Activated CD4-positive, alpha-beta T cell treated with anti-CD3 and anti-CD28 coated beads, Interleukin-2, amount 50 U/mL, for 24 hours (primary cell): Measurements from ENCODE around the gene PIEZO2.
"Not testable (repeated sequence)": the region's sequence is repeated elsewhere in the genome, so short reads cannot be mapped to it uniquely, and the experiment has no call there.

Source experiments
- DNase-seq, 2 donors: peaks; one replicate each; pipeline ENCODE4 v3.0.0-alpha.2; 2020; ENCODE audit warnings: low read depth in 1 of 2, low spot score in 1 of 2

The PIEZO2 gene

DNA sequence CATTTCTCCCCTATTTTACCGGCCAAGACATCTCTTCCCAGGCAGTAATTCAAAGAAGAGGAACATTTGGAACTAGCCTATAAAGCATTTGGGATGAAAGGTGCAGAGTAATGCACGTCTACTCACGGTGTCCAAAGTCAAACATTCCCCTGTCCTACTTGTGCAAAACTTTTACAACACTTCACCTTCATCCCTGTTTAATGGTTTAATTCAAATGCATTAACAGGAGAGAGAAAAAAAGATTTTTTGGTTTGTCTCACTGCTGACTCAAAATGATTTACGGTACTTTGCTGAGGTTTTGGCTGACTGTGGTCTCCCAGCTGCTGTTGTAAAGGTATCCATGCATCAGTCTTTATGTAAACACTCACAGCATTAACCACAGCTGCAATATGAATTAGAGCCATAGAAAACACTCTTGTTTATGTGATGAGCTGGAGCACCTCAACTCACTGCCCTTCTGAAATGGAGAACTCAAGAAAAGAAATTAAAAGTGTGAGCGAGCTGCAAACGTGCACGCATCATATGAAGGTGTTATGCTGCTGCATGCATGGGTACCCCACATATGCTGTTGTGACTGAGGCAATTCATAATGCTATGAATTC, 220.5 kb downstream of the PIEZO2 start:
- no peak for DNase-seq

DNA sequence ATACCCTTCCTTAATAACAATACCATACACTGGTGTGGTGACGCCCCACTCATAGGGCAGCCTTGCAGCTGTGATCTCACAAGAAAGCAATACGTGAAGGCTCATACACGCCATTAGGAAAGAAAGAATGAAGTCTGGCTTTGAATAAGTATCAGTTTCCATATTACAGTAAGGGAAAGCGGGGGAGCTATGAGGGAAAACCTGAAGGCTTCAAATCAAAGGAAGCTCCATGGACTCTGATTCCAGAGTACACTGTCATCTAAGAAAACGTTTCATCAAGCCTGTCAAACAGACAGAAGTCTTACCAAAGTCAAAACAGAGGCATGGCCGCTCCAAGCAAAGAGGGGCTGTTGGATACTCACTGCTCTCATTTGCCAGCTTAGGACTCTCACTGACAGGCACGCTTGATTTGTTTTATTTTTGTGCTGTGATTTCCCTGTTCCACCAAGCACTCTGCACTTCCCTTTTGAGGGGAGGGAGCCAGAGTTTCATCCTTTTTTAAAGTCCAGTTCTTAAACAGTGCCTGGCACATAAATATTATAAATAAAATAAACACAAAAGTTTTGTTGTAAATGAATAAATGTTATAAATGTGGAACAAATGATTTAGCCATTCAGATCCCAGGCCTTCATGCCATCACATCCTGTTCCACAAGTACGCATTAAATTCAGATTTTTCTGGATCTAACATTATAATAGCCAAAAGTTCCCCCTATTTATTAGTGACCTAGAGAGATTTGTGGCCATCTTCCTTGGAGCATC, 221.2 kb downstream of the PIEZO2 start:
- DNase-seq, result no peak

DNA sequence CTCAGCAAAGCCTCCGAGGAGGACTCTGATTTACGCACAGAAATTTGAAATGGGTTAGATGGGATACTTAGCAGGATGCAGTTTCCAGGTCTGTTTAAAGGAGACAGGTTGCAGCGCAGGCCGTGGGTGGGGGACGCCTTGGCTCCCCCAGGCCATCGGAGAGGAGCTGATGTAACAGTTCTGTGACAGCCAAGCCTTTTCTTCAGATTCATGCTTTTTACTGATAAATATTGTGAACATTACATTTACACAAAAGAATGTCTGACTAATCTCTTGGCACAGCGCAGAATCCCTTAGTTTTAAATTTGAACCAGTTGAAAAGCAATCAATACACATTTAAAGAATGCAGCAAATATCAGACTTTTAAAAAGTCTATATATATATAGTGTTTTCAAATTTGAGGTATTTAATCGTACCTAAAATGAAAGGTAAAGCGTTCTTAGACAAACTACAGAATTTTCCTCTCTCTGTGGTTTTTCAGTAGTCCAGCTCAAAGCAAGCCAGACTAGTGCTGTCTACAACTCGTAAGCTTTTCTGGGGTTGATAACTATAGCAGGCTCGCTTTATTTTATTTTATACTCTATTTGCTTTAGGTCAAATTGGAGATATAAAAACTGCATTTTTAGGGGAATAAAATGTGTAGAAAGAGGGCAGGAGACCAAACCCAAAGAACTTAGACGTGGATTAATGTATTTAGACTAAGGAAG, 221.9 kb downstream of the PIEZO2 start:
- DNase-seq, result no peak

DNA sequence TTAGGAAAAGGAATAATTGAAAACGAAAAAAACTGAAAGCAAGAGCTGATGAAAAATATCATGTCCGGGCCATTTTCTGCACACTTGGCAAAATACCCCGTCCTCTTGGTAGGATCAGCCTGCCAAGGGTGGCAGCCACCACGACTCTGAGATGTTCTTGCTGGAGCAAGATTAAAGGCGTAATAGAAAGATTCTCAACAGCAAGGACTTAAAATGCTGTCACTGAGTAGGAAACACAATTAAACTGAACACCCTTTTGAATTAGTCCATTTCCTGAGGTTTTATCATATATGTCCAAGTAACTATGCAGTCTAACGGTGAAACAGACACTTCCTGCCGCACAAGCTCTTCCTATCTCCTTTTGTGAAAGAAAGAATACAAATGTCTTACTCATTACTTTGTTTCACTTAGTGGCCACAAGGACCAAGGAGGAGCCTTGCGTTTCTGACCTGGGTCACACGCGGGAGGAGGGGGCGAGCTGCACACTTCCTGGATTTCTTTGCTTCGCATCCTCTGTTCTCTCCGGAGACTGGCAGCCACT, 222.7 kb downstream of the PIEZO2 start:
- DNase-seq, result no peak

DNA sequence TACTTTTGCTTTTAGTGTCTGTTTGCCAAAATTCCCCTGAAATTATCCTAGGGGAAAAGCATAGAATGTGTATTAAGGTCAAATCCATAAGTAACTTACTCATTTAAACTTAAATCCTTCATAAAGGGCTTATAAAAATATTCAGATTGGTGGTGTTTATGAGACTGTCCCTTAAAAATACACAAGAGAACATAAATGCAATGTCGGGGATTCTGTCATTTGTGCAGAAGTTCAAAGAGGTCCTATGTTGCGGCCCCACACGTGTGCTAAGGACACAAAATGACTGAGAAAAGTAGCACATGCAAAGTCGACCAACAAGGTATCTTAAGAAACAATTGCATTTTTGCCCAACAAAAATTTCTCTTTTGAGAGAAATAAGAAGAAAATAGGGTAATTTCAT, 225.1 kb downstream of the PIEZO2 start:
- no peak for DNase-seq

DNA sequence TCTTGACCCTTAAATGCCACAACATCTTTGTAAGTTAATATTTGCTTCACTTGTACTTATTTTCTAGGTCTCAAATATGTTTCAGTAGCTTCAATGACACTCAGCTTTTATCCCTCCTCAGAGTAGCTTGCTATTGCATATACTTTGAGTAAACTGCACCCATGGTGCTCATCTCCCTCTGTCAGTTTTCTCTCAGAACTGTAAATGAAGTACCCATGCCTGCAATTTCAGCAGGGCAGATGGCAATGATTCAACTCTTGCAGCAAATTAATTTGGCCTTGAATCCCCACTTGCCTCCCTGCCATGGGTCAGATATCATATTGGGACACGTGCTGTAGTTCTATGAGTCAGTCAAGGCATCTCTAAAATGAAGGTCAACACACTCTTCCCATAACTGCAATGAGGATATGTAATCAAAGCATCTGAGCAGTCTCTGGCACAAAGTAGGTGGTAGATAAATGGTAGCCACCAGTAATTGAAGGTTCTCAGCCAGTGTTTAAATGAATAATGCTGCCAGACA, 225.8 kb downstream of the PIEZO2 start:
- DNase-seq, result no peak

DNA sequence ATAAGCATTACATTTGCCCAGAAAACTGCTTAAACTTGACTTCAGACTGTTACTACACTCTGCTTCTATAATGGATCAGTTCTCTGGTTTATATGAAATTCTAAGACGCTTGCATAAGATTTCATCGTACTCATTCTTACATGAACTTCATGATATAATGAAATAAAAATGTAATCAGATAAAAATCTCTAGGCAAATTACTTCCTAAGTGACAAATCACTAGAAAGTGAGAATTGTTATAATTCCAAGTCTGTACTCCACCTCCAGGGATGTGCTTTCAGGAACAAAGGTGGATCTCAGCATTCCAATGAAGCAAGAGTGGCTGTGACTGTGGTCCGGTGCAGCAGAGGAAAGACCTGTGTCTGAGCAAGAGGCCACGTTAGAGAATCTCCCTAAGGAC, 226.2 kb downstream of the PIEZO2 start:
- no peak for DNase-seq

DNA sequence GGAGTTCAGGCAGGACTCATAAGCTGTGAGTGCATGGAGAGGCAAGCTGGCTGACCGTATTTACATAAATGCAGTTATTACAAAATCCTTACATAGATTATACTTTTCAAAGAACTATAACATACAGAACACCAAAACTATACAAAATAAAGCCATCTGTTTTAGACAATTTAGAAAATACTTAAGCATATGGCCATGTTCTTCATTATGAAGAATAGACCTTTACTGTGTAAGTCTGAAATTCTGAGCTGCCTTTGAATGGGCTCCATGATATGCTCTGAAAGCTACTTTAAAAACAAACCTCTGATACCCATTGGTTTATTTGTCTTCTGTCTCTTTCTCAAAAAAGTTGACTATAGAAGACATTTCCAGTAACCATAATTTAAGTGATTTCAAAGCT, 226.7 kb downstream of the PIEZO2 start:
- DNase-seq, result not testable (repeated sequence)

DNA sequence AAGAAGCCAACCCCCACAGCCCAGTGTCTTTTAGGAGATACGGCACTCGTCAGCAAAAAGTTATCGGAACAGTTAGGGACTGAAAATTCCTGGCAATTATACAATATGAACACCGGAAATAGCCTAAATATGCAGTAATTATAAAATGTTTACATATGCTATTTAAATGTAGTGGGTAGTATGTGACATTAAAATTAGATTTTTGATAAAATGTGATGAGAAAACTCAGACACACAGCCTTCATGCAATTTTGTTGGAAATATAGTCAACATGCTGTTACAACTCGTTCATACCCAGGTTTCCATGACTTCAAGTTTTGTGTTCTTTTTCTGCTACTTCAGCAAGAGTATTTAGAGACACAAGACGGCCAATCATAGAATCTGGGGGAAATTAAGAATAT, 229.1 kb downstream of the PIEZO2 start:
- DNase-seq, result not testable (repeated sequence)

DNA sequence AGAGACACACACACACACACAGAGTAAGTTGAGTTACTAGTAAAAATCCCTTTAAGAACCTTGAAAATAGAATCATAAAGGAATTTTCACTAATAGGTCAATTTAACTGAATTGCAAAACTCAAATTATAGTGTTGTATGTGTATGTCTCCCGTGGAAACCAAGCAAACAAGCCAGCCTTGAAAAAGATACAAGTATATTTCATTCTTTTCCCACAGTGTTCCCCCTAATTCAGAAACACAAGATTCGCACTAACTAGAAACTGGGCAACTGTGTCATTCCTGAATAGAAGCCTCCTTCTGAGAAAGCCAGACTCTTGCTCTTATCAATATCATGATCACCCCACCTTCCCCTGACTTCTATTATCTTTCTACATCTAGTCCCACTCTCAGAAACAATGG, 229.5 kb downstream of the PIEZO2 start:
- DNase-seq, result no peak

DNA sequence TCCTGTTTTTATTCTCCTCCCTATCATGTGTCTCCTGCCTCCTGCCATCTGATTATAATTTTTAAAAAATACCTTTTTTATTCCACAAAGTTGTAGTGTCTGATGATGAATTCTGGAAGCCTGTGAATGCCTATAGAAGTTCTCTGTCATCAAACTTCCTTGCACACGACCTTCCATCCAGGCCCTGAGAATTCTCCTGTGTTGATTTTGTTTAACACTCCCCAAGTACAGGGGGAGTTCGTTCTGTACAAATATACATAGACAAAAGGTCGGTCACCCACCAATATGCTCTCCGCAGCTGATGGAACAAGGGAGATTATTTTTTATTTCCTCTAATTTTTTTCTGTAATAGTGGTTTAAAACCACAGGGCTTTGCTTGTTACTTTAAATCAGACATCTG, 232.5 kb downstream of the PIEZO2 start:
- no peak for DNase-seq

DNA sequence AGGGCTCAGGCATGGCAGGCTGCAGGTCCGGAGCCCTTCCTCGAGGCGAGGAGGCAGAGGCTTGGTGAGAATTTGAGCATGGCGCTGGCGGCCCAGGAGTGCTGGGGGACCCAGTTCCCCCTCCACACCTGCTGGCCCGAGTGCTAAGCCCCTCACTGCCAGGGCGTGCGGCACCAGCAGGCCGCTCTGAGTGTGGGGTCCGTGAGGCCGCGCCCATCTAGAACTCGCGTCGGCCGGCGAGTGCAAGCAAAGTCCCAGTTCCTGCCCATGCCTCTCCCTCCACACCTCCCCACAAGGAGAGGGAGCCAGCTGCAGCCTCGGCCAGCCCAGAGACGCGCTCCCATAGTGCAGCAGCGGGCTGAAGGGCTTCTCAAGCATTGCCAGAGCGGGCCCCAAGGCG, 233.0 kb downstream of the PIEZO2 start:
- no peak for DNase-seq

DNA sequence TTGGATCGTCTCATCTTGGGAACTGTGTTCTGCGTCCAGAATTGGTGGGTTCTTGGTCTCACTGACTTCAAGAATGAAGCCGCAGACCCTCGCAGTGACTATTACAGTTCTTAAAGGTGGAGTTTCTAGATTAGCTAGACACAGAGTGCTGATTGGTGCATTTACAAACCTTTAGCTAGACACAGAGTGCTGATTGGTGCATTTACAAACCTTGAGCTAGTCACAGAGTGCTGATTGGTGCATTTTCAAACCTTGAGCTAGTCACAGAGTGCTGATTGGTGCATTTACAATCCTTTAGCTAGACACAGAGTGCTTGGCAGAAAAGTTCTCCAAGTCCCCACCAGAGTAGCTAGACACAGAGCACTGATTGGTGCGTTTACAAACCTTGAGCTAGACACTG, 233.6 kb downstream of the PIEZO2 start:
- not testable (repeated sequence) for DNase-seq

DNA sequence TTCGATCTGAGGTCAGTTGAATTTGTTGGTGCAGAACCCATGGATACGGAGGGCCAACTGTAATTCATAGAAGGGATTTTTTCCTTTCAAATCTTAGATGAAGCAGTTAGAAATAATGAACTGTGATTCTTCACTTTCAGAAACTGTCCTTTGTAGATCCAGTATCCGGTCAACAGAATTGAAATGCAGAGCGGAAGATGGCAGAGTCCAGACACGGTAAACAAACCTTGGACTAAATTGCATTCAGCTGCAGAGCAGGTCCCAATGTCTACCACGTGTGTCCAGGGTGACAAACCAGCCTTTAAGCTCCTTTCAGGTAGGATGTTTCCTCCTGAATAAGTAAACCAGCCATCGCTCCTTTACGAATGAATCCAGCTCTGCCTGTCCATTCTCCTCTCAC, 234.8 kb downstream of the PIEZO2 start:
- DNase-seq, result not testable (repeated sequence)

DNA sequence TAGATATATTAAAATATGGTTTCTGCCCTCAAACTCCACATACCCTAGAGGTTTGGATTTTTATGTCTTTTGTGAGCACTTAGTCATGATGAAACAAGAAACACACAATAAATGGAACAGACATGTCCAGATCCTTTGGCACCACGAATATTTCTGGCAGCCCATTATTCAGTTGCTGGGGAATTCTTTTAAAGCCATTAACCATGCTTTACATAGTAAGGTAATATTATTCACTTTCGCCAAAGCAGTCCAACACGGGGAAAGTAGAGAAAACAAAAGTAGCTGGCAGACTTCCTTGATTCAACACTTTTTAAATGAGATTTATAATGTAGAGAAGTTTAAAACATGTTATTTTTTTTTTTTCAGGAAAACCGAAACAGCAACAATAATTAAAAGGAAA, 235.4 kb downstream of the PIEZO2 start:
- no peak for DNase-seq

DNA sequence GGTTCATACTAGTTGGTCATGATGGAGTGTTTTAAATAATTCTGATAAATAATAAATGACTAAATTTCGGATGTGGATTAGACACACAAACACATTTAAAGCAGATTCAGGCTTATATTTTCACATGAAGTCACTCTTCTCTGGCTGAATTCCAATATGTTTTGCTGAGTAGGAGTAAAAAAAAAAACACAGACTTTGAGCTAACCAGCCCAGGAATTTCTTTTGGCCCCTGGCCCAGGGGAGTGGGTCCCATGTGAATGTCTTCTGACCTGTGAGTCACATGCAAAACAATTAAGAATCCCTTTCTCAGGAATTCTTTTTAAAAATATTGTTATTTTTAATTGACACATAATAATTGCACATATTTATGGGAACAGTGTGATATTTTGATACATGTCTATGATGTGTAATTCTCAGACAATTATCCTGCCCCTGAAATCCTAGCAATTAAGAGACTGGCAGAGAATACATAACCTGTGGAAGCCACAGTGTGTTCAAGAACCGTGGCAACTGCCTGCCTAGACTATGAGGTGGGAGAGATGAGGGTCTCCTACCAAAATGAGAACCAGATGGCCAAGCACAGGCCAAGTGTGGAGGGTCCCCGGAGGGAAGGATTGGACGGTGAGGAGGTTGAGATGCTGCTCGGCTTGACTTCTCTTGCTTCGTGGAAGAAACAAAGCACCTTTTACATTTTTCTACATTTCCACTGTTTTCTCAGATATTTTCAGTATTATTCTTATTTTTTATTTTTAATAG, 236.4 kb downstream of the PIEZO2 start:
- no peak for DNase-seq

DNA sequence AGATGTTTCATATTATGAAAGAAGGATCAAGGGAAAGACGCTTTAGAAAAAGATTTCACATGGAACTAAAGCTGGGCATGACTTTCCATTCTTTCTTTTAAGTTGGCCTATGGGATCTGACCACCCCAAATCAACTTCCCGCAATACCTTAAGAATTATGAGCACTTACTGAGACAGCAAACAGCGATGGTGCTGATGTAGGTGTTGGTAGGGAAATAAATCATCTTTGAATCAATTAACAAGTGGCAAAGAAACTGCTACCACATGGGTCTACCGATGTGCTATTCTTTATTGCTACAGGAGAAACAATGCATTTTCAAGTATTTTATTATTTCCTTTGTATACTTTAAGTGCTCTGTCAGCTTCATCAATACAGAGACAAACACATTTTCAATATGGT, 239.6 kb downstream of the PIEZO2 start:
- no peak for DNase-seq

DNA sequence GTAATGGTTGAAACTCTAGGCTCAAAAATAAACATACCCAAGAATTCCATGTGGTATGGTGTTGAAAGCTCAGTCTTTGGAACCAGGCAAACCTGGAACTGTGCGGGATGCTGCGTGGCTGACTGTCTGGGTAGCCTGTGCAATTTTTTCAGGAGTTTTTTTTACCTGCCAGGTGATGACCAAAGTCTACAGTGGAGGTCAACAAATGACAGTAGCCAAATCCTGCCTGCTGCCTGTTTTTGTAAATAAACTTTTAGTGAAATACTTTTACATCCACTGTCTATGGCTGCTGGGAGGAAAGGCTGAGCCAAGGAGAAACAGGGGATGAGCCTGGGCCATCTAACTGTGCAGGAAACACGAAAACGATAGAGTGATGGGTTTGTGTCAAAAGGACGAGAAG, 240.6 kb downstream of the PIEZO2 start:
- DNase-seq, result no peak

DNA sequence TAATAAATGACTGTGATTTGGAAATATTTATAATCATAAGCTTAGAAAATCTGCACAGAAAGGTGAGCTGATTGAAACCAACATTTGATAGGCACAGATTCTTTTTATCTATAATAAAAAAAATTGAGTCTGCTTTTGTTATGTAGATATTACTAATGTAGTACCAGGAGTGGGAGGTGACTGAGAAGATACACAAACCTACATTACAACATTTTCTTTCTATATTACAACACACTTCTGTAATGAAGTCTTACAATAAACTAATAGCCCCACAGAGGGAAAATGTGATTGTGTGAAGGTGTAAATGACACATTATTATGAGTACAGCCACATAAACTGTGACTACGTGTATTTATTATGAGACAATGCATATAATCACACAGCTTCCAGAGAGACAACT, 241.6 kb downstream of the PIEZO2 start:
- DNase-seq, result no peak

DNA sequence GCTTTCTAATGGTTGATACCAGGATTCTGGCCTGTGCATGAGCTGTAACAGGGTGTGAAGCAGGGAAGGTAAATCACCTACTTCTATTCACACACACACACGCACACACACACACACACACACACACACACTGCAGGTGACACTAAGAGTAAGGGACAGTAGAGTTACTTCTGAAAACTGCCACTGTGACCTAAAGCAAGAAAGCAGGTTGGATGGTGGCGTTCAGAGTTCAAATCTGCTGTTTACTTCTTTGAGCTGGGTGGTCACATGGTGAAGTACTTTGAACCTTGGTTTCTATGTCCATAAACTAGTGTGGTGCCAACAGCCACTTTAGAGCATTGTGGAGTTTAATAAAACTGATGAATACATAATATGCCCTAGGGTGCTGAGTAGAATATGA, 248.0 kb downstream of the PIEZO2 start:
- no peak for DNase-seq

DNA sequence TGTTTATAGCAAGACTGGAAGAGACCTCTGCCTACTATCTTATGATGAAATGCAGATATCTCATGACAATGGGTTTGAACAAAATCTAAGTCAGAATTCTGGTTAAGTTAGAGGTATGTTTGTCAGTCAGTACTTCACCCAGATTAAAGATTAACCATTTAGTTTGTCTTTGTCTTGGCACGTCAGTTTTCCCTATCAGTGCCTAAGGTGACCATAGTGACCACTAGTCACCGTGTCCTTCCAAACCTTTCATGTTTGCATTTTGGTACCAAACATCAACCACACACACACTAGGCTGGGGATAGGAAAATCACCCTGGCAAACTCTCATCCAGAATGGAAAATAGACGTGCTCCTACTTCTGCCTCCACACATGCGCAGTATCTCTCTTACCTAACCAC, 248.9 kb downstream of the PIEZO2 start:
- DNase-seq, result no peak
